Testis (tissue), 2 donors: Measurements from ENCODE around the gene SLC9B2.

Experiments
- POLR2A ChIP-seq: fragments of 450-650 bp; IDR thresholded peaks from one replicate; pipeline ENCODE4 v1.6.1; 2017; ENCODE audit warnings: antibody characterized with exemption, mild to moderate bottlenecking, moderate library complexity
- TF ChIP-seq, protein P1 (sequence below), 3 experiments: fragments of 450-650 bp in 2 of 3; fragments of 200-600 bp in 1 of 3; sonication (generic) in 1 of 3; IDR thresholded peaks; one replicate each; pipeline ENCODE4 v1.5.1; 2016 to 2019; ENCODE audit warnings: antibody characterized with exemption in 3 of 3, mild to moderate bottlenecking in 2 of 3, moderate library complexity in 1 of 3

DNA sequence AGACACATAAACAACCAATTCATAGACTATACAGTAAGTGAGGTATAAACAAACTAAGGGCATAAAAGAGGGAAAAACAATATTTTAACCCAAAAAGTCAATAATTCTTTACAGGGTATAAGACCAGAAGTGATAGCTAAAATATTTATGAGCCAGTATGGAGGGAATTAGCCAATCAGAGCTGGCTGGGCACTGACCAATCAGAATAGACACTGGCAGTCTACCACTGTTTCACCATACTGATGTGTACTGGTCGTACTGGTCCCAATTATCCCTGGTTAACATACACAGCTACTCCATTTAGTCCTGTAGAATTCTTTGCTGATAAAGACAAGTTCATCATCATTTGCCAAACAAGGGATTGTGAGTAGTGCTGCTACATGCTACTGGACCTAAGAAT lies 47.3 kb downstream of the SLC9B2 start:
- TF ChIP-seq, protein P1, sequence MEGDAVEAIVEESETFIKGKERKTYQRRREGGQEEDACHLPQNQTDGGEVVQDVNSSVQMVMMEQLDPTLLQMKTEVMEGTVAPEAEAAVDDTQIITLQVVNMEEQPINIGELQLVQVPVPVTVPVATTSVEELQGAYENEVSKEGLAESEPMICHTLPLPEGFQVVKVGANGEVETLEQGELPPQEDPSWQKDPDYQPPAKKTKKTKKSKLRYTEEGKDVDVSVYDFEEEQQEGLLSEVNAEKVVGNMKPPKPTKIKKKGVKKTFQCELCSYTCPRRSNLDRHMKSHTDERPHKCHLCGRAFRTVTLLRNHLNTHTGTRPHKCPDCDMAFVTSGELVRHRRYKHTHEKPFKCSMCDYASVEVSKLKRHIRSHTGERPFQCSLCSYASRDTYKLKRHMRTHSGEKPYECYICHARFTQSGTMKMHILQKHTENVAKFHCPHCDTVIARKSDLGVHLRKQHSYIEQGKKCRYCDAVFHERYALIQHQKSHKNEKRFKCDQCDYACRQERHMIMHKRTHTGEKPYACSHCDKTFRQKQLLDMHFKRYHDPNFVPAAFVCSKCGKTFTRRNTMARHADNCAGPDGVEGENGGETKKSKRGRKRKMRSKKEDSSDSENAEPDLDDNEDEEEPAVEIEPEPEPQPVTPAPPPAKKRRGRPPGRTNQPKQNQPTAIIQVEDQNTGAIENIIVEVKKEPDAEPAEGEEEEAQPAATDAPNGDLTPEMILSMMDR (IDR thresholded peaks at IDR 0.05), result no peak
- TF ChIP-seq POLR2A, result no peak
